NT2/D1 (cell line): Measurements from ENCODE around the gene BCAS3.

Experiments used
- YY1 ChIP-seq: IDR thresholded peaks from 2 replicates; pipeline ENCODE4 v1.6.1; 2011; ENCODE audit not compliant: insufficient read length, insufficient read depth
- ZNF274 ChIP-seq: IDR thresholded peaks from 2 replicates; pipeline ENCODE4 v1.6.1; 2011; ENCODE audit warnings: mild to moderate bottlenecking, low read depth, low read length

DNA sequence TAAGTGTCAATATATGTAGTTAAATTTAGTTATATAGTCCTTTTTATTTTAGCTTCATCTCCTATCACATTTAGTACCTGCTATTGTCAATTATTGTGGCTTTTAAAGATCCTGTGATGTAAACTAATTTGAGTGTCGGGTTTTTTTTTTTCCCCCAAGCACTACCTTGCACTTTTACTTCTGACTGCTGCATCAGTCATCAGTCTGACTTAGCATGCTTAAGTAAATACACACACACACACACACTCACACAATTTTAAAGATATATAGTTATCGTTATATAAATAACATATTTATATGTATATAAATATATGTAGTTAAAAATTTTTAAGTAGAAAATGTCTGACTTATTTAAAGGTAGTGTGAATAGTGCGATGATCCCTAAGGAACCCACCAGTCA, 127.2 kb downstream of the BCAS3 start:
- no peak for TF ChIP-seq ZNF274
- no peak for TF ChIP-seq YY1
